Right renal pelvis (tissue), 4 donors: ENCODE measurements around the gene ERBB4. TPM values are rescaled to one million over a fixed set of nuclear protein-coding genes. Genes with fewer than 3 reads are reported as not detected.
"Not testable (repeated sequence)": the region's sequence is repeated elsewhere in the genome, so short reads cannot be mapped to it uniquely, and the experiment has no call there.

Experiments used
- DNase-seq, 4 donors: peaks; one replicate each; pipeline ENCODE4 v3.0.0-alpha.2; 2013; ENCODE audit warnings: low read depth in 4 of 4, low spot score in 3 of 4, missing footprints in 1 of 4
- polyA plus RNA-seq, 4 donors: library from polyadenylated mRNA; unstranded; fragments of 120-200 nt; gene quantifications; one replicate each; pipeline ENCODE4 v1.2.1, GENCODE V29; 2013; ENCODE audit not compliant: insufficient read length in 4 of 4

The ERBB4 gene
- polyA plus RNA-seq, 4 donors: 44.8 to 56.5 (median 51.3) TPM

GRCh38 chr2:212106536-212106935 is 432.1 kb downstream of the ERBB4 start:
- not testable (repeated sequence) for DNase-seq

GRCh38 chr2:212099658-212100057 is 438.9 kb downstream of the ERBB4 start:
- DNase-seq: no peak

- DNase-seq: no peak
These were observed 439.6 kb downstream of the ERBB4 start for GRCh38 chr2:212098966-212099365.

GRCh38 chr2:212097001-212097400 is 441.6 kb downstream of the ERBB4 start:
- no peak for DNase-seq

- no peak for DNase-seq
These were observed 448.7 kb downstream of the ERBB4 start for GRCh38 chr2:212089873-212090272.

GRCh38 chr2:212088353-212088752 is 450.2 kb downstream of the ERBB4 start:
- DNase-seq: no peak

- DNase-seq: no peak
These were observed 455.1 kb downstream of the ERBB4 start for GRCh38 chr2:212083492-212083891.

GRCh38 chr2:212078103-212078502 is 460.5 kb downstream of the ERBB4 start:
- DNase-seq: no peak

GRCh38 chr2:212076456-212076855 is 462.1 kb downstream of the ERBB4 start:
- no peak for DNase-seq

GRCh38 chr2:212073360-212073759 is 465.2 kb downstream of the ERBB4 start:
- DNase-seq: no peak

GRCh38 chr2:212066546-212066945 is 472.1 kb downstream of the ERBB4 start:
- DNase-seq: no peak

- no peak for DNase-seq
These were observed 474.3 kb downstream of the ERBB4 start for GRCh38 chr2:212064318-212064717.

- no peak for DNase-seq
These were observed 486.0 kb downstream of the ERBB4 start for GRCh38 chr2:212052412-212053159.

GRCh38 chr2:212050871-212051270 is 487.7 kb downstream of the ERBB4 start:
- DNase-seq: no peak

- no peak for DNase-seq
These were observed 496.0 kb downstream of the ERBB4 start for GRCh38 chr2:212042562-212042961.

- DNase-seq: no peak
These were observed 501.5 kb downstream of the ERBB4 start for GRCh38 chr2:212037062-212037461.

GRCh38 chr2:212034841-212035585 is 503.6 kb downstream of the ERBB4 start:
- DNase-seq: no peak

GRCh38 chr2:212033888-212034287 is 504.7 kb downstream of the ERBB4 start:
- no peak for DNase-seq

- DNase-seq: no peak
These were observed 505.9 kb downstream of the ERBB4 start for GRCh38 chr2:212032536-212033219.

- DNase-seq: no peak
These were observed 506.6 kb downstream of the ERBB4 start for GRCh38 chr2:212032032-212032431.

- DNase-seq: no peak
These were observed 507.9 kb downstream of the ERBB4 start for GRCh38 chr2:212030709-212031108.
